NCI-H524 (cell line): ENCODE results near the gene WDR93.
A peak's percentile ranks its signal among the peaks of the same experiment; 100 is the strongest.

Source experiments
- DNase-seq, 2 experiments: peaks; one replicate each; lab custom pipeline; 2025; lab: John Stamatoyannopoulos, UW

The WDR93 gene

DNA sequence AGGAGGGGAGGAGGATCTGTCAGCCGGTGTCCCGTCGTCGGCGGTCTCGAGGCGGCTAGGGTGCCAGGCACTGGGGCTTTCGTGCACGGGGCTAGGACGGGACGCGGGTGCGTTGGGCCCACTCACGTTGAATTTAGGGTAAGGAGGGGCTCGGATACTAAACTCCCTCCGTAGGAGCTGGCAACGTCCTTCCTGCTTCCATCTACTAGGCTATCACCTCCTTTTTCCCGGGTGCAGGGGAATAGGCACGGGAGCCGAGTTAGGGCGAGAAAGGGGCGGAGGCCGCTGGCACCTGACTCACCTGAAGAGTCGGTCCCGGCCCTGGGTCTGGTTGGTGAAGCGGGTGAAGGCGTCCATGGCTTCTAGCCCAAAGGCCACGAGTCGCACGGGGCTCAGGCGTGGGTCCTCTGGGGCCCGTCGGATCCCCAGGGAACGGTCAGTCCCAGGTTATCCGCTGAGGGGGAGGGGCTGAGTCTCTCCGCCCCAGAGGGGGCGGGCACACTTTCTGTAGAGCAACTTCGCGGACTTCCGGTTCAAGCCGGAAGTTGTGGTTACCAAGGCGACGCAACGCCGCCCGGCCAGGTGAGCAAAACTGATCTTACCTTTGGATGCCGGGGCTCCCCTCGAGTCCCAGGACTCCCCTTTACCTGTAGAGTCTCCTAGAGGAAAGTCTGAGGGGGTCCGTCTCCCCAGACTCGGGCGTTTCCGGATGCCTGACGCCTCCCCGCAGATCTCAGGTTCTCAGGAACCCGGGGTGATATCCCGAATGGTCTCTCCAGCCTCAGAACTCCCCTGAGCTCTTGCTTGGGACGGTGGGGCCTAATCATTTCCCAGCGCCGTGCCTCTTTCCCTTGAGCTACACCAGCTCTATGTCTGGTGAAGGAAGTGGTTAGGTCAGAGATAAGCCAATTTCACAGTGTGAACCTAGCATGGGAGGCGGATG, at the start of gene WDR93, which contains the start of gene PEX11A:
Gene WDR93 (plus strand): TSS at position 536 of the 943 bp plus-strand sequence. CDS start 10,936 bp downstream, outside the sequence.
Gene PEX11A (minus strand): TSS at position 479 of the 943 bp plus-strand sequence. CDS start 122 bp downstream, at position 357.
- DNase-seq: peak; percentile 72 to 87

DNA sequence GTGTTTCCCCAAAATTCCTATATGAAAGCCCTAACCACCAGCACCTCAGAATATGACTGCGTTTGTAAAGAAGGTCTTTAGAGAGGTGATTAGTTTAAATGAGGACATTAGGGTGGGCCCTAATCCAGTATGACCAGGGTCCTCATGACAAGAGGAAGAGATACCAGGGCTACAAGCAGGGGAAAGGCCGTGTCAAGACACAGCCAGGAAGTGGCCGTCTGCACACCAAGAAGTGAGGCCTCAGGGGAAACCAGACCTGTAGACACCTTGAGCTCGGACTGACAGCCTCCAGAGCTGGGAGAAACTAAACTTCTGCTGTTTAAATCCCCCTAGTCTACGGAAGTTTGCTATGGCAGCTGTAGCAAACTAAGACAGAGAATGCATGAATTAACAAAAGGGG, 49.6 kb upstream of the WDR93 start:
- no peak for DNase-seq

GRCh38 chr15:89642106-89642505, 48.5 kb upstream of the WDR93 start:
- DNase-seq: no peak

GRCh38 chr15:89645680-89646079, 44.9 kb upstream of the WDR93 start:
- DNase-seq: no peak

GRCh38 chr15:89646416-89647141, 44.0 kb upstream of the WDR93 start:
- no peak for DNase-seq

GRCh38 chr15:89647191-89647851, 43.3 kb upstream of the WDR93 start:
- peak in 1 of 2 experiments; percentile 46 for DNase-seq

GRCh38 chr15:89648106-89649012, 42.3 kb upstream of the WDR93 start:
- no peak for DNase-seq

GRCh38 chr15:89649013-89649625, 41.5 kb upstream of the WDR93 start:
- DNase-seq: no peak

- no peak for DNase-seq
These were observed 40.9 kb upstream of the WDR93 start for GRCh38 chr15:89649716-89650115.

- no peak for DNase-seq
These were observed 38.5 kb upstream of the WDR93 start for GRCh38 chr15:89652131-89652530.

DNA sequence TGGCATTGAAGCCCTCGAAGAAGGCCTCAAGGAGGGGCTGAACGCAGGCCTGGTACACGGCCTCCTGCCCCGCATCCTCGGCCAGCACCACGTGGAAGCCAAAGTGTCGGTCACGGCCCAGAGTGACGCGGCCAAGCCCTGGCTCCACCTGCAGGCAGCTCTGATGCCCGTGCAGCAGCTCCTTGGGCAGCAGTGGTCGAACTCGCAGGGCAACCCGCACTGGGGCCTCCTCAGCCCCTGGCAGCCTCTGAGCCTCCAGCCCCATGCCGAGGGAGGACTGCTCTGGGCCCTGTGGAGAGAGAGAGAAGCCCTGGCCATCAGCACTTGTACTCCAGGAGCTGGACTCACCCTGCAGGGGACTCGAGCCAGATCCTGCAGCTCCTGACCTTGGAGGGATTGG, 37.9 kb upstream of the WDR93 start:
- no peak for DNase-seq

DNA sequence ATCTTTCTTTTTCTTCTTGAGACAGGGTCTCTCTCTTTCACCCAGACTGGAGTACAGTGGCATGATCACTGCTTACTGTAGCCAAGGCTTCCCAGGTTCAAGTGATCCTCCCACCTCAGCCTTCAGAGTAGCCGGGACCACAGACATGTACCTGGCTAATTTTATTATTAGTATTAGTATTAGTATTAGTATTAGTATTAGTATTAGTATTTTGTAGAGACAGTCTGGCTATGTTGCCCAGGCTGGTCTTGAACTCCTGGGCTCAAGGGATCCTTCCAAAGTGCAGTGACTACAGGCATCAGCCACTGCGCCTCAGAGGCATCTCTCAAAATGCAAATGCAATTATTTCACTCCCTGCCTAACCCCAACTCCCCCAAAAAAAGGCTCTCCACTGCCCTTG, 37.0 kb upstream of the WDR93 start:
- no peak for DNase-seq

GRCh38 chr15:89654301-89654761, 36.3 kb upstream of the WDR93 start:
- DNase-seq: no peak

DNA sequence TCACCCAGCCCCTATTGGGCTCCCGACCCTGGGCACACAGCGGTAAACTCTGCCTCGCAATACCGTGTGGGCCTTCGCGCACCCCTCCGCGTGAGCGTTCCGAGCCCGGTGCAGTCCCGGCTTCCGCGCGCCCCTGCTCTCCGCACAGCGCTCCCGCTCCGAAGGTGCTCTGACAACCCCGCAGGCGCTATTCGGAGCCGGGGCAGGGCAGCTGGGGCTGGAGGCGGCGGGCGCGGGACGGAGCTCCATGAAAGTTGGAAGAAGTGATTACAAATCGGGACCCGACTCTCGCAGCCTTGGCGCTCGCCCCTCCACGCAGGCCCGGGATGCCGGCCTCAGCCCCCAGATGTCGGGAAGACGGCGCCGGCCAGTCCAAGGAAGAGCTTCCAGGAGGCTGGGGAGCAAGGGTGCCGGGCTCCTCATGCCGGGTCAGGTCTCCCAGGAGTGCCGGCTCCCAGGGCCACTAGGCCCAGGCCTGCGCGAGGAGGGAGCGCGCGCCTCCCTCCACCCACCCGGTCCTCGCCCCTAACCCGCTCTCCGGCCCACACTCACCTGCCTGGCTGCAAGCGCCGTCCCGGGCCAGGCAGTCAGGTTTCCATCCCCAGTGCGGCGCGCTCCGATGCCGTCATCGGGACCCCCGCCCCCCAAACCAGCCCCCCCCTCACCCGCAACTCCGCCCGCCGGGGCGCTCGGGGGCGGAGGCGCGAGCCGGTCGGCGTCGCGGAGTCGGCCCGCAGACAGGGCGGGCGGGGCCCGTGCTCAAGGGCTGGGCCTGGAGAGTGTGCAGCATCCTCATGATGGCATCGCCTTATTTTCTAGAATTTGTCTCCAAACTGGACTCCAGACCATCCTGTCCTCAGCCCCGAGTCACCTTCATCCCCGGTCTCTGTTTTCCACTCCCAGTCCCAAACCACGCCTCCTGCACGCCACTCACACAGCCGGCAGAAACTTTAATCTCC, 35.5 kb upstream of the WDR93 start, which contains the start of gene KIF7:
Gene KIF7 (minus strand): TSS at position 621 of the 959 bp plus-strand sequence. CDS start 2,537 bp downstream, outside the sequence.
- DNase-seq: peak; percentile 26 to 44

DNA sequence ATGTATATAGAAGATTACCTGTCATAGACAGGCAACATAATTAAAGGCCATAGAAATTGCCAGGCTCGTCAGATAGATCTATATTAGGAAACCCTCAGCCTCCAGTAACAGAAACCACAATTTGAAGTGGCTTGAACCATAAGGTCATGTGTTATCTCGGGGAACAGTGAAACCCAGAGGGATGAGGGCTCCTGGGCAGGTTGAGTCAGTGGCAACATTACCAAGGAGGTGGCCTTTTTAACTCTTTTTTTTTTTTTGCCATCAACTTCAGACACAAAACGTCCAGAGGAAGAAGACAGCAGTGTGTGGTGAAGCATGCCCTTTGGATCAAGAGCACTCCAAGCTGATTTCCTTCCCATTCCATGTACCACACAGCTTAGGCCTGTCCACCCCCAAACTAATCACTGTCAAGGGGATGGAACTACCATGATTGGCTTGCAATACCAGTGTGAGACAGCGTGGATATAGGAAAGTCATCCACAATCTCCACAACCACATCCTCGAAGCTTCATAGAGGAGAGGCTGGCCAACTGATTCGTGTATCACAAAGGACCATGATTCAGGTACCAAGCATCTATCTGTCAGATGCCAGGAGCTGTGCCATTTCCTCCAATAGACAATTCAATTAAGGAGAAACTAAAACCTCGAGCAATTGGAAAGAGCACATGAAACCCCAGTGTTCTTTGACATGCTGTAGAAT, 34.3 kb upstream of the WDR93 start:
- no peak for DNase-seq

GRCh38 chr15:89657686-89658200, 32.9 kb upstream of the WDR93 start:
- DNase-seq: no peak

DNA sequence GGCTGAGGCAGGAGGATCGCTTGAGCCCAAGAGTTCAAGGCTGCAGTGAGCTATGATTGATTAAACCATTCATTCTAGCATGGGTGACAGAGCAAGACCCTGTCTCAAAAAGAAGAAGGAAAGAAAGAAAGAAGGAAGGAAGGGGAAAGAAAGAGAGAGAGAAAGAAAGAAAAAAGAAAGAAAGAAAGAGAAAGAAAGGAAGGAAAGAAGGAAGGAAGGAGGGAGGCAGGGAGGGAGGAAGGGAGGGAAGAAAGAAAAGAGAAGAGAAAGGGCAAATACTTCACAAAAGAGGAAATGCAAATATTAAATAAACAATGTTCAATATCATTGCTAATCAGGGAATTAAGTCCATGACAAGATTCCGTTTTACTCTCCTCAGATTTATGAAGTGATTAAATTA, 31.3 kb upstream of the WDR93 start:
- DNase-seq: no peak

GRCh38 chr15:89660556-89660955, 30.1 kb upstream of the WDR93 start:
- DNase-seq: no peak
